Measurements from ENCODE around the gene SYNC.
"Not testable (repeated sequence)": the region's sequence is repeated elsewhere in the genome, so short reads cannot be mapped to it uniquely, and the experiment has no call there.

SYNC gene

DNA sequence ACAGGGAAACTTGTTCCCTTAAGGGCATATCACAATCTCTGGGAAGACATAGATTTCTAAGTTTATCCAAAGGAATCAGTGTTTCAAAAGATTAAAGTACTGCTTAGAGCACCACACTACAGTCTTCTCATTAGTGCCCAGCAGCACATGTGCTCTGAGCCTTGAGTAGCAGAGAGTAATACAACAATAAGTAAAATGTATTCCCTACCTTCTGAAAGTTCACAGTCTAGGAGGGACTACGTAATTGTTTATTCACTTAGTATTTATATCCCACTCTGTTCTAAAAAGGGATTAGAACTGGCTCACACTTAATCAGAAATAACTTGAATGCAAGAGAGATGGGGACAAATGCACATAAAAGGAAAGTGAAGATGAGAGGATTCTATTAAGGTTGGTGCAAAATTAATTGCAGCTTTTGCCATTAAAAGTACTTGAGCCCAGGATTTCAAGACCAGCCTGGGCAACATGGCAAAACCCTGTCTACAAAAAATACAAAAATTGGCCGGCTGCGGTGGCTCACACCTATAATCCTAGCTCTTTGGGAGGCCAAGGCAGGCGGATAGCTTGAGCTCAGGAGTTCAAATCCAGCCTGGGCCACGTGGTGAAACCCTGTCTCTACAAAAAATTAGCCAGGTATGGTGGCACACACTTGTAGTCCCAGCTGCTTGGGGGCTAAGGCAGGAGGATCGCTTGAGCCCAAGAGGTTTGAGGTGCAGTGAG is 9.0 kb downstream of the SYNC start:
- no peak for DNase-seq (ENCODE audit: low read depth)

DNA sequence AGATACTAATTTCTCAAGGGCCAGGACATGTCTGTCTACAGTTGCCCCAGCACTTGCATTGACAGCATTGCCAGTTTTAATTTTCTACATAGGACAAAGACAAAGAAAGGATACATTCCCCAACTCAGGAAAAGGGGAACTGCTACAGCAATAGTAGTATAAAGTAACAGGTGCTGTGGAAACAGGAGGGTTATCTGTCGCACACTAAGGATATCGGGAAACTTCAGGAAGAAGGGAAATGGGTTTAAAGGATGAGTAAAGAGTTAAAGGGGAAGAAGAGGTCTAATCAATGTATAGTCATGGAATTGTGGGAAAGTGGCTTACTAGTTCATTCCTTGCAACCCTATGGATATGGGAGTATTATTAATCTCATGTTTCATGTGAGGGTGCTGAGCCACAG is 16.2 kb downstream of the SYNC start:
- no peak for DNase-seq (ENCODE audit: low read depth)

DNA sequence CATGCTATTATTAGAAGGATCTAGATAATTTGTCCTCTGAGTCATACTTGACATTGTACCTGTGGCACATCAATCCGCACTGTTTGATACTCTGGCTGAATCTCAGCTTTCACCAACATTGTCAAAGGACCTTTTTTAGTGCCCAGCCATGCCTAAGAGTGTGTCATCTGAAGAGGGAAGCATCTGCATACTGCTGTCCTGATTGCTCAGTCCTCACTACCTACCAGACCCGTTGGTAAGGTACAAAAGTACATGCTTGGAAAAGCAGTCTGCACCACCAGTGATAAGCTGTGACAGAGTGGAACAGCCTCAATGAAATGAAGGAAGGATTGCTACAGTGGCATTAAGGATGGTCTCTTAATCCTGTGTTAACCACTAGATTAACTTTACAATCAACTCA is 17.1 kb downstream of the SYNC start:
- no peak for DNase-seq (ENCODE audit: low read depth)

DNA sequence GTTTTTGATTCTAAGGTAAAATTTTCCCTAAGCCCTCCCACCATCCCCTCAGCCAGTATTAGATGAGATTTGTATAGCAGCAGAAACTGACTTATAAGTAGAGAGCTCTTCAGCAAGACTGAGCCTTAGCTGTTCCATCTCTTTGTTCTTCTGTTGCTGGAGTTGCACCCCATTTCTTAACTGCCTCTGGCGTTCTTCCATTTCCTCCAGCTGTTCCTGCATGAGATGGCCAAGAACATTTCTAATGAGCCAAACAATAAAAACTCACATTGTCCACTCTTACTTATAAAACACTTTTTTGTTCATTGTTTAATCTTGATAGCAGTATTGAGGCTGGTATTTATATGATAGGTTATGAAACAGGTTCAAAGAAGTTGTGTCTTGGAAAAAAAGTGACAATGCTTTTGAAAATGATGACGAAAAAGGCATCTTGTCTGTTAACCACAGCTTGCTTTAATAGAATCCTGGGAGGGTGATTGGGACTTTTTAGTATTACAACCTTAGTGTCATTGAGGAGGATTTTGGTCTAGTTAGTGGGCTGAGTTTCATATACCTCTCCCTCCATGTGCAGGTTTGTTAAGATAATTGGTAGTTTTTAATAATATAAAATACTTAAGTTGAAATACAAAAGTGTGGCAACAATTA is 18.3 kb downstream of the SYNC start:
- DNase-seq (ENCODE audit: low read depth), result no peak

DNA sequence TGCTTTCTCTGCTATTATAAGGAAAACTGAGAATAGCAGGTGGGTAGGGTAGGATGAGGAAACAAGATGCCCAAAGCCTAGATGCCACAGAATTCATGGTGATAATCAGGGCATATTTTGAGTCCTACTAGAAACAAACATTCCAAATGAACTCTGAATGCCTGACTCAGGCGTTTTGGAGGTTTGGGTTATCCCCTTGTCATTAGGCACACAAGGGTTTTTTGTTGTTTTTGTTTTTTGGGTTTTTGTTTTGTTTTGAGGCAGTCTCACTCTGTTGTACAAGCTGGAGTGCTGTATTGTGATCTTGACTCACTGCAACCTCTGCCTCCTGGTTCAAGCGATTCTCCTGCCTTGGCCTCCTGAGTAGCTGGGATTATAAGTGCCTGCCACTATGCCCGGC is 19.2 kb downstream of the SYNC start:
- no peak for DNase-seq (ENCODE audit: low read depth)

DNA sequence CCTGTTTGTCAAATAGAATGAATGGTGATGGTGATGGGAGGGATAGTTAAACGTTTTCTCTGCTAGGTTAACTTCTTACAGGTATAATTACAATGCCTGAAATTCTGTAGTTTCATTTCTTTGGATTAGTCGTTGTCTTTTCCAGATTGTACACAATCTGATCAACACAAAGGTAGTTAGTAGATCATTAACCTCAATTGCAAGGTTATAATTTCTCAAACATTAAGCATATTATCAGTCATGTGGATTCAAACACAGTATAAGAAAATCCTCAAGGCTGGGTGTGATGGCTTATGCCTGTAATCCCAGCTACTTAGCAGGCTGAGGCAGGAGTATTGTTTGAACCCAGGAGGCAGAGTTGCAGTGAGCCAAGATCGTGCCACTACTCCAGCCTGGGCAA is 20.6 kb downstream of the SYNC start:
- DNase-seq (ENCODE audit: low read depth), result no peak

DNA sequence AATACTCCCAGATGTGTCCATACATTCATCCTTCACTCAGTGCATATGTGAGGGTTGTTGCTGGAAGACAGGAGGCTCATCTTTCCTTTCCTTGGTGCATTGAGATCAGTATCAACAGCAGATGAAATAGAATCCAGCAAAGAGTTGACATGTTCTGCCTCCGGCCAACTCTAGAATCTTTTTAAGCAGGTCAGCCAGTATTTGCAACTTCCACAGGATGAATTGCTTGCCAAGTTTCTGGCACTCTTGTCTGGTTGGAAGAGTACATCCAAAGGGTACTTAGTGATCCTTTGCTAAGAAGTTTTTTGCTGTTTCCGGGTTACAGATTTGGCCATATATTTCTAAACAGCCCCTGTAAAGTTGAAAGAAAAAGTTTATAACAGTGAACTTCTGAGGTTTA is 21.1 kb downstream of the SYNC start:
- no peak for DNase-seq (ENCODE audit: low read depth)

DNA sequence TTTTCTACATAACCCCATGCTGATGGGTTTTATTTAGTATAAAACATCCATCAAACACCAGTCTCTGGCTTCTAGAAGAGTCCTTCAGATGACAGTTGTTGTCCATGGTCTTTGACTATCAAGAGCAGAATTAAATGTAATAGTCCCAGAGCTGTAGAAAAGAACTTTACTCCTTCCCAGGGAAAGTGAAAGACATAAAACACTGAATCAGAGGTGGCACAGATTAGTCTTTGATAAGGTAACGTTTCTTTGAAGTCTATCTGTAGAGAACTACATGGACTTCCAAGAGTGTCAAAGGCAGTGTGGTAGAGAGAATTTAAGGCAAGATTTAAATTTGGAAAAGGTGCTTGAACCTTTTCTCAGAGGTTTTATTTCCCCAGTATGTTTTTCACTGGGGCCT is 21.9 kb downstream of the SYNC start:
- DNase-seq (ENCODE audit: low read depth), result no peak

DNA sequence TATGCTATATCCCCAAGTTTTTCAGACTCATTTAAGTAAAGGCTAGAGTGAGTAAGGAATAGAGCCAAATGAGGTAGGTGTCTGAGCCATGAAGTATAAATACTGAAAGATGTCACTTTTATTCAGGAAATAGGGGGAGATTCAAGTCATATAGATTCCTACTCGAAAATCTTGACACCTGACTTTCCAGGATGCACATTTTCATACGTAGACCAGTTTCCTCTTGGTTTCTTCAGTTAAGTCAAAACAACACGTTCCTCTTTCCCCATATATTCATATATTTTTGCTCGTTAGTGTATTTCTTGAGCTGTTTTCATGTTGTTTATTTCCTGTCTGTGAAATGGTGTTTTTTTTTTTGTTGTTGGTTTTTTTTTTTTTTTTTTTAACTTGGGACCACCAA is 22.6 kb downstream of the SYNC start:
- not testable (repeated sequence) for DNase-seq (ENCODE audit: low read depth)

DNA sequence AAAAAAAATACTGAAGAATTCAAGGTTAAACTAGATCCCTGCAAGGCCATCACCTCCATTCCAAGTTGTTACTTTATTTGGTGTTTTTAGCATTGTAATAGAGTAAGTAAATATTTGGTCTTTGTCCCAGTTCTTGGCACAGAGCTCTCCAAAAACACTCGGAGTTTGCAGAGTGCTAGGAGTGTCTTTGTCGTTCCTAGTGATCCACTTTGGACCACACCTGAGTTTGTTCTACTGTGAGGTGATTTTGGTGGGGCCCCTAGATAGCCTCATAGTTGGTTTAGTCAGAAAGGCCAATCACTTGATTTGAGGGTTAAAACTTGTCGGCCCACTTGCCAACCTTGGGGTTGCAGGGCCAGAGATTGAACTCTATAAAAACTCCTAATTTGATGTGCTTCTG is 25.6 kb downstream of the SYNC start:
- DNase-seq (ENCODE audit: low read depth), result no peak

DNA sequence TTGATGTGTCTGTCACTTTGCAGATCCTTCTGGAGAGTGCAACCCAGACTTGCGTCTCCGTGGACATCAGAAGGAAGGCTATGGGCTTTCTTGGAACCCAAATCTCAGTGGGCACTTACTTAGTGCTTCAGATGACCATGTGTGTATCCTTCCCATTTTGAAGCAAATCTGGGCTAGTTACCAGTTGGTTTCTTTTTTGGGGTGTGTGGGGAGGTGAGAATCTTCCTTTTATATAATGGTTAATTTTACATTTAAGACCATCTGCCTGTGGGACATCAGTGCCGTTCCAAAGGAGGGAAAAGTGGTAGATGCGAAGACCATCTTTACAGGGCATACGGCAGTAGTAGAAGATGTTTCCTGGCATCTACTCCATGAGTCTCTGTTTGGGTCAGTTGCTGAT is 33.9 kb downstream of the SYNC start:
- not testable (repeated sequence) for DNase-seq (ENCODE audit: low read depth)

DNA sequence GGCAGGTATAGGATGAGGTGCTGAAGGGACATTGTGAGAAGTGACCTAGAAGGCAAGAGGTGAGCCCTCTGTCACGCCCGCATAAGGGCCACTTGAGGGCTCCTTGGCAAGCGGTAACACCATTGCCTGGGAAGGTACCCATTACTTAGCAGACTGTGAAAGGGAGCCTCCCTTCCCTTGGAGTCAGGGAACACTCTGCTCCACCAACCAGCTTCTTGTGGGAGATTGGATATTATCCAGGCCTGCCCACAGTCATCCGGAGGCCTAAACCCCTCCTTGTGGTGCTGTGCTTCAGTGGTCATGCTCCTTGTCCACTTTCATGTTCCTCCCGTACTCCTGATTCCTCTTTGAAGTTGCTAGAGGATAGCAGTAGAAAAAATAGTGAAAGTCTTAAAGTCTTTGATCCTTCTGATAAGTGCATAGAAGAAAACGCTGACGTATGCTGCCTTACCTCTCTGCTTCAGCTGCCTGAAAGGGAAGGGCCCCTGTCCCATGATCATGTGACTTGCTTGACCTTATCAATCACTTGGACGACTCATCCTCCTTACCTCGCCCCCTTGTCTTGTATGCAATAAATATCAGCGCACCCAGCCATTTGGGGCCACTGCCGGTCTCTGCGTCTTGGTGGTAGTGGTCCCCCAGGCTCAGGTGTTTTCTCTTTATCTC is 35.5 kb downstream of the SYNC start:
- no peak for DNase-seq (ENCODE audit: low read depth)

DNA sequence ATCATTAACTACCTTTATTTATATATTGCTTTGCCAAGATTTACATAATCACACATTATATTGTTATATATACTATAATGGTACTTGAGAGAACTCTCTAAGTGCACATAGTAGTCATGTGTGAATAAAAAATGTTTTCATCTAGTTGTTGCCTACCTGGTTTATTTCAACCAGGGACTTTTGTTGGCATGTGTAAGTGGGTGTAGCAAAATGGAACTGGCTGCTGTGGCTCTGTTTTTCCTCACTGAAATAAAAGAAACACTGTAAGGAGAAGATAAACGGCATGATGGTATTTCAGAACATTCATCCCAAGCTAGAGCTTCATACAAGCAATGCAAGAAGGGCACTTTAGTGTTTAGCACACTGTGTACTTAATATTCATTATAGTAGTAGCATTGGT is 36.7 kb downstream of the SYNC start:
- no peak for DNase-seq (ENCODE audit: low read depth)

DNA sequence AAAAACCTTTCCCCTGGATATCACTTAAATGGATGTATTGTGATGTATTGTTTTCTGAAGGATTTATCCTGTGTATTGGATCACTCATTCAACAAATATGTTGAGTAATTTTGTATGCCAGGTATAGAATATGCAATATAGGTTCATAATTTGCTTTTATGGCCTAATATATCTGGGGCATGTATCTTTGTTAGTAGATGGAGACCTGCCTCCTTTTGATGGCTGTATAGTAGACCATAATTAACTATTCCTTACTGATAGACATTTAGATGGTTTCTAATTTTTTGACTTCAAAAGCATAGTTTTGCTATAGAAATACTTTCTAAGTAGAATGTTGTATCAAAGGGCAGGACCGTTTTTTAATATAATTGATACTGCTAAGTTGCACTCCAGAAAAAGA is 43.0 kb downstream of the SYNC start:
- no peak for DNase-seq (ENCODE audit: low read depth)

DNA sequence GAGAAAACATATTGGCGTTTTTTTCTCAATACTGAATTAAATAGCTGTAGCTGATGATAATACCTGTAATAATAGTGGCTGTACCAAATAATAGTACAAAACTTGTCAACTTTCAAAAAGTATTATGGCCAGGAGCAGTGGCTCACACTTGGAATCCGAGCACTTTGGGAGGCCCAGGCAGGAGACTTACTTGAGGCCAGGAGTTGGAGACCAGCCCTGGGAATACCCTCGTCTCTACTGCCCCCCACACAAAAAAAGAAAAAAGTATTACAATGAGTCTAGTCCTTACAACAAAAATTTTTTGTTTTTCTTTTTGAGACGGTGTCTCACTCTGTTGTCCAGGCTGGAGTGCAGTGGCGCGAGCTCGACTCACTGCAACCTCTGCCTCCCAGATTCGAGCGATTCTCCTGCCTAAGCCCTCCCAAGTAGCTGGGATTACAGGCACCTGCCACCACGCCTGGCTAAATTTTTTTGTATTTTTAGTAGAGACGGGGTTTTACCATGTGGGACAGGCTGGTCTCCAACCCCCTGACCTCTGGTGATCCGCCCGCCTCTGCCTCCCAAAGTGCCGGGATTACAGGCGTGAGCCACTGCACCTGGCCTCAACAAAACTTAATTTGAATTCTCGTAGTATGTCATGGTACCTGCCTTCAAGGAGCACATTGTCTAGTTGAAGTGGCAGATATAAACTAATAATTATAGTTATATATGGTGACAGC is 50.2 kb downstream of the SYNC start:
- DNase-seq (ENCODE audit: low read depth), result no peak

DNA sequence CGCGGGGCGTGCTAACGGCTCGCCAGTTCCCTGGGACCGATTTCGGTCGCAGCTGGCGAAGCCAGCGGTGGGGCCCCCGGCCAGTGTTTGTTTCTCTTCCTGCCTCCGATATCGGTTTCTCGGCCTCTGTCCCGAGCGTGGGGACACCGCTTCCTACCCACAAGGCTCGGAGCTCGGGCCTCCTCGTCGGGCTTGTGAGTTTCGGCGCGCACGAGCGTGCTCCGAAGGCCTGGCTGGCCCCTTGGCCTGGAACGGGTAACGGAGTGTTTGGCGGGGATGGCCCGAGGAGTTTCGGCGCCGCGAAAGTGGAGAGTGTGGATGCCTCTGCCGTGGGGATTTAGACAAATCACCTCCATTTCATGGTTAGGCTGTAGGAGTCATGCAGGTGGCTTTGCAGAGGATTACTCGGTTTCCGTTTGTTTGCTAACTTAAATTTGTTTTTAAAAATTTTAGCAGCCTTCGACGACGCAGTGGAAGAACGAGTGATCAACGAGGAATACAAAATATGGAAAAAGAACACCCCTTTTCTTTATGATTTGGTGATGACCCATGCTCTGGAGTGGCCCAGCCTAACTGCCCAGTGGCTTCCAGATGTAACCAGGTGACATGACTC is 51.0 kb downstream of the SYNC start:
- no peak for DNase-seq (ENCODE audit: low read depth)

DNA sequence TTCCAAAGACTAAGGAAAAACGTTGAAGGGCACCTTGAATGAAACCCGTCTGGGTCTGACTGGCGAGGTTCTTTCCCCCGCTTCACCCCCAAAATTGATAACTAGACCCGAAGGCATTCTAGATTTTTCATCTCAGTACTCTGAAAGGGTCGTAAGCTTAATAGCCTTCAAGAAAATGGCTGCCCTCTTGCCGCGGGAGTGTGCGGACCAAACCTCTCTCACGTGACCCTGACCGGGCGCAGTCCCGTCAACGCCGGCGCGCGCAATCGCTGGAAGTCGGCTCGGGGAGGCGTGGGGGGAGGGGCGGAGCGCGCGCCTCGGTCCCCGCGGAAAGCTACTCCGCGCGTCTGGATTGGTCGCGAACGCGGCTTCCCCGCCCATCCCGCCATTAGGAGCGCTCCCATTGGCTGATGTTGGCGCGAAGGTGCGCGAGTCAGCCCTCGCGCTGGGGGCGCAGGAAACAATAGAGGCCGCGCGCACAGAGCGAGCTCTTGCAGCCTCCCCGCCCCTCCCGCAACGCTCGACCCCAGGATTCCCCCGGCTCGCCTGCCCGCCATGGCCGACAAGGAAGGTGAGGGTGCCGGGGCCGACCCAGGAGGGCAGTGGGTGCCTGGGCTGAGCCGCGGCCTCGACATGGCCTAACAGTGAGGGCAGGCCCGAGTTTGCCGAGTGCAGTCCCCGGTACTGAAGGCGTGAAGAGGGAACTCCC is 51.7 kb downstream of the SYNC start, which contains the start of gene RBBP4:
TSS of gene RBBP4 (plus strand) at position 457 of the 709 bp plus-strand sequence. CDS start at position 556, 99 bp downstream.
- peak; percentile 99 for DNase-seq (ENCODE audit: low read depth)

DNA sequence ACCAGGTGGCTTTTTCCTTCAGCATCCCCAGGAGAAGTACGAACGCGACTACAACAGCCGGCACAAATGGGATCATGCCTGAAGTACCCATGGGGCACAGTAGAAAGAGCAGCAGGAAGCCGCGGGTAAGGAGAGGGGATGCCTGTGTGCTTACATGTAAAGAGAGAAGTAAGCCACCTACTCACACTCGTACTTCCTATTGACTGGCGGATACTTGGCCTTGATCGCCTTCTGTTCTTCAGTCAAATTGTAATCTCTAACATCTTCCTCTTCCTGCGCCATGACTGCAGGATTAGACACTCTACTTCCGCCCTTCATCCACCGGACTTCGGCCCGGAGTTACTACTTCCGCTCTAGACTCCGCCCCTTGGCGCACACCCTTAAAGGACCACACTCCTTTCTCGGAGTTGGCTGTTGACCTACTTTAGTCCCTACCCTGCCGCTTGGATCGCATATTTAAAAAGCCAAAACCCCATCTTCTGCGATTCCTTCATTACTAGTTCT is 52.3 kb downstream of the SYNC start, which contains the start of gene ZBTB8OS:
TSS of gene ZBTB8OS (minus strand) at position 303 of the 504 bp plus-strand sequence. CDS start at position 282, 21 bp downstream.
- DNase-seq (ENCODE audit: low read depth), result peak; percentile 76

DNA sequence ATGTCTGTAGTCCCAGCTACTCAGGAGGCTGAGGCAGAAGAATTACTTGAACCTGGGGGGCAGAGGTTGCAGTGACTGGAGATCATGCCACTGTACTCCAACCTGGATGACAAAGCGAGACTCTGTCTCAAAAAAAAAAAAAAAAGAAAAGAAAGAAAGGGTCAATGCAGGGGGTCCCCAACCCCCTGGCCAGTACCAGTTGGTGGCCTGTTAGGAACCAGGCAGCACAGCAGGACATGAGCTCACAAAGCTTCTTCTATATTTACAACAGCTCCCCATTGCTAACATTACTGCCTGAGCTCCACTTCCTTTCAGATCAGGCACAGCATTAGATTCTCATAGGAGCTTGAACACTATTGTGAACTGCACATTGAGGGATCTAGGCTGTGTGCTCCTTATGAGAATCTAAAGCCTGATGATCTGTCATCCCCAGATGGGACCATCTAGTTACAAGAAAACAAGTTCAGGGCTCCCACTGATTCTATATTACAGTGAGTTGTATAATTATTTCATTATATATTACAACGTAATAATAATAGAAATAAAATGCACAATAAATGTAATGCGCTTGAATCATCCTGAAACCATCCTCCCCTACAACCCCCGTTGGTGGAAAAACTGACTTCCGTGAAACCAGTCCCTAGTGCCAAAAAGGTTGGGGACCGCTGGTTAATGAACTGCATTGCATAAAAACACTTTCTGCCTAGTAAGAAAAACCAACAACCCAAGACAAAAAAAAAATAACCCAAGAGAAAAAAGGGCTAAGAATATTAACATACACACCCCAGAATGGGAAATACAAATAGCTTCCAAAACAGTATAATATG is 55.0 kb downstream of the SYNC start:
- no peak for DNase-seq (ENCODE audit: low read depth)

DNA sequence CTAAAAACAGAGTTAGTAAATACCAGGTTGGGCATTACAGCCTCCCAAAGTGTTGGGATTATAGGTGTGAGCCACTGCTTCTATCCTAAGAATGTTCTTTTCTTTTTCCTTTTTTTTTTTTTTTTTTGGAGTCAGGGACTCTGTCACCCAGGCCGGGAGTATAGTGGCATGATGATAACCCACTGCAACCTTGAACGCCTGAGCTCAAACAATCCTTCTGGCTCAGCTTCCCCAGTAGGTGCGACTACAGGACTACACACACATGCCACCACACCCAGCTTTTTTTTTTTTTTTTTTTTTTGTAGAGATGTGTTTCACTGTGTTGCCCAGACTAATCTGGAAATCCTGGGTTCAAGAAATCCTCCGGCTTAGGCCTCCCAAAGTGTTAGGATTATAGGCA is 58.1 kb downstream of the SYNC start:
- DNase-seq (ENCODE audit: low read depth), result no peak
